ENCODE data around the gene NCOA5.
A peak's percentile ranks its signal among the peaks of the same experiment; 100 is the strongest.

NCOA5 gene

GRCh38 chr20:46034039-46034438, 55.7 kb downstream of the NCOA5 start:
- no peak for DNase-seq

GRCh38 chr20:46031701-46032254, 58.0 kb downstream of the NCOA5 start:
- no peak for DNase-seq

- no peak for DNase-seq
These were observed 58.7 kb downstream of the NCOA5 start for GRCh38 chr20:46031014-46031569.

- no peak for DNase-seq
These were observed 59.3 kb downstream of the NCOA5 start for GRCh38 chr20:46030284-46031013.

- DNase-seq, result no peak
These were observed 60.9 kb downstream of the NCOA5 start, which contains the start of gene SLC12A5 for GRCh38 chr20:46028772-46029371. TSS of gene SLC12A5 (plus strand) at chr20:46029215. CDS start at chr20:46029345, 130 bp downstream.

- no peak for DNase-seq
These were observed 61.7 kb downstream of the NCOA5 start for GRCh38 chr20:46028110-46028509.

GRCh38 chr20:46027245-46027853, 62.4 kb downstream of the NCOA5 start:
- no peak for DNase-seq

- no peak for DNase-seq
These were observed 64.4 kb downstream of the NCOA5 start for GRCh38 chr20:46025376-46025783.

- DNase-seq, result no peak
These were observed 65.8 kb downstream of the NCOA5 start for GRCh38 chr20:46023999-46024398.

GRCh38 chr20:46023148-46023484, 66.6 kb downstream of the NCOA5 start:
- no peak for DNase-seq

- peak; percentile 58 for DNase-seq
These were observed 67.2 kb downstream of the NCOA5 start for GRCh38 chr20:46022411-46023147.

- no peak for DNase-seq
These were observed 68.1 kb downstream of the NCOA5 start for GRCh38 chr20:46021361-46022359.

GRCh38 chr20:46020555-46020954, 69.2 kb downstream of the NCOA5 start:
- DNase-seq, result no peak

- DNase-seq, result no peak
These were observed 71.2 kb downstream of the NCOA5 start for GRCh38 chr20:46018611-46019010.

GRCh38 chr20:46018112-46018511, 71.7 kb downstream of the NCOA5 start:
- no peak for DNase-seq

- no peak for DNase-seq
These were observed 72.5 kb downstream of the NCOA5 start for GRCh38 chr20:46017272-46017671.

GRCh38 chr20:46014517-46015396, 75.0 kb downstream of the NCOA5 start:
- no peak for DNase-seq

GRCh38 chr20:46013829-46014516, 75.8 kb downstream of the NCOA5 start:
- DNase-seq, result peak; percentile 57

- DNase-seq, result no peak
These were observed 76.4 kb downstream of the NCOA5 start for GRCh38 chr20:46013322-46013828.

GRCh38 chr20:46012921-46013320, 76.8 kb downstream of the NCOA5 start:
- no peak for DNase-seq

All from activated effector memory CD4-positive, alpha-beta T cell treated with Interleukin-2 at 50 U/mL for 16 hours (primary cell).